MM.1S (cell line): Measurements from ENCODE around the gene DIP2C.
"Not testable (repeated sequence)": the region's sequence is repeated elsewhere in the genome, so short reads cannot be mapped to it uniquely, and the experiment has no call there.

Experiments
- DNase-seq: peaks from one replicate; pipeline ENCODE4 v3.0.0-alpha.2; 2015
- H2AFZ ChIP-seq: fragments of 300-600 bp; sonication (generic); 2 replicates; pipeline ENCODE4 v1.6.0; 2016; ENCODE audit warnings: antibody characterized with exemption, low read length
- H3F3A ChIP-seq: fragments of 300-600 bp; sonication (generic); 2 replicates; pipeline ENCODE4 v1.6.1; 2016; ENCODE audit warnings: mild to moderate bottlenecking, antibody characterized with exemption, low read length, moderate library complexity, mixed read lengths; ENCODE audit not compliant: insufficient read depth
- H3K27ac ChIP-seq: fragments of 300-600 bp; sonication (generic); 2 replicates; pipeline ENCODE4 v1.5.1; 2016; ENCODE audit warnings: mild to moderate bottlenecking, low read length
- H3K27me3 ChIP-seq: fragments of 300-600 bp; sonication (generic); replicated peaks from 2 replicates; pipeline ENCODE4 v1.6.0; 2016; ENCODE audit warnings: low read length; ENCODE audit not compliant: insufficient read depth
- H3K36me3 ChIP-seq: fragments of 300-600 bp; sonication (generic); replicated peaks from 2 replicates; pipeline ENCODE4 v1.6.1; 2016; ENCODE audit warnings: mild to moderate bottlenecking, low read length, mixed read lengths; ENCODE audit not compliant: insufficient read depth
- H3K4me1 ChIP-seq: fragments of 300-600 bp; sonication (generic); 2 replicates; pipeline ENCODE4 v1.6.1; 2016; ENCODE audit warnings: low read length, mixed read lengths
- H3K4me2 ChIP-seq: fragments of 300-600 bp; sonication (generic); 2 replicates; pipeline ENCODE4 v1.6.0; 2016; ENCODE audit warnings: low read depth, low read length
- H3K4me3 ChIP-seq: fragments of 300-600 bp; sonication (generic); 2 replicates; pipeline ENCODE4 v1.5.1; 2016; ENCODE audit warnings: low read length, mixed read lengths
- H3K79me2 ChIP-seq: fragments of 300-600 bp; sonication (generic); 2 replicates; pipeline ENCODE4 v1.6.1; 2016; ENCODE audit warnings: mixed run types, low read length, mixed read lengths
- H3K9ac ChIP-seq: fragments of 300-600 bp; sonication (generic); 2 replicates; pipeline ENCODE4 v1.6.1; 2016; ENCODE audit warnings: low read length, mixed read lengths
- H3K9me2 ChIP-seq: fragments of 300-600 bp; sonication (generic); replicated peaks from 2 replicates; pipeline ENCODE4 v1.6.1; 2016; ENCODE audit warnings: mild to moderate bottlenecking, low read length, mixed read lengths; ENCODE audit not compliant: insufficient read depth
- H3K9me3 ChIP-seq: fragments of 300-600 bp; sonication (generic); replicated peaks from 2 replicates; pipeline ENCODE4 v1.6.1; 2016; ENCODE audit warnings: mild to moderate bottlenecking, low read length, mixed read lengths; ENCODE audit not compliant: insufficient read depth
- H4K20me1 ChIP-seq: fragments of 300-600 bp; sonication (generic); 2 replicates; pipeline ENCODE4 v1.6.1; 2016; ENCODE audit warnings: mild to moderate bottlenecking, low read length, moderate library complexity, mixed read lengths; ENCODE audit not compliant: insufficient read depth
- CTCF ChIP-seq: fragments of 300-600 bp; sonication (generic); IDR thresholded peaks from 2 replicates; pipeline ENCODE4 v1.5.1; 2016; ENCODE audit warnings: antibody characterized with exemption, low read length, mixed read lengths
- EZH2 ChIP-seq: fragments of 300-600 bp; sonication (generic); optimal IDR thresholded peaks from 2 replicates; pipeline ENCODE3; 2017; ENCODE audit warnings: low read depth, mild to moderate bottlenecking, antibody characterized with exemption, low read length, mixed read lengths
- EZH2phosphoT487 ChIP-seq: fragments of 300-600 bp; sonication (generic); IDR thresholded peaks from 2 replicates; pipeline ENCODE4 v1.6.1; 2018; ENCODE audit warnings: antibody characterized with exemption, low read length

Gene DIP2C

DNA sequence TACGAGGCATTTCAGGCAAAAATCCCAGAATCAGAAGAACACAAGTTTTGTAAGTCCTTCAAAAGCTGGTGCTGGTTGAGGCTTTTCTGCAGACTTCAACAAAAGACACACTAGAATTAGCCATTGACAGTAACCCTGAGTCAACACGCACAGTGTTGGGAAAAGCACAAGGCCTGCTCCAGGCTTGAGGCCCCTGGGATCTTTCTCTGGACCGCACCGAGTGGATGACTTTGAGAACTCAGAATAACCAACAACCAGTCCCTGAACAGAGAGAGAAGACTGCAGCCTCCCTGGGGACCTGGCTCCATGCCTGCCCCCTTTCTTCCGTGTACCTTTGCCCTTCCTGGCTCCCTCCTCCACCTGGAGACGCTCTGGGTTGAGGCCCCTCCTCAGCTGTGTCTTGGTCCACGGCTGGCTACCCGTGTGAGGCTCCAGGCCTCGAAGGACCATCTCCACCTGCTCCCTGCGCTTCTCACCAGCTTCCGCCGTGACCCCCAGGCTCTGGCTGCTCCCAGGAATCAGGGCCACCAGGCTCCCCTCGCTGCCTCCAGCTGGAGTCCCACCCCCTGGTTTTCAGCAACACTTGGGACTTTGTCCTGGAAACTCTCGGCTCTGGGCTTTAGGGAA is 28.4 kb downstream of the DIP2C start:
- H3K4me3 ChIP-seq = no peak overlapping the region
- no peaks in the 10 kb centered on the region for H4K20me1 ChIP-seq
- H3F3A ChIP-seq = peaks cover 24% of the 10 kb centered on the region
- H3K27me3 ChIP-seq = no peaks in the 10 kb centered on the region
- no peak for TF ChIP-seq EZH2
- no peak for TF ChIP-seq EZH2phosphoT487
- no peaks in the 10 kb centered on the region for H3K9me3 ChIP-seq
- no peak overlapping the region for H2AFZ ChIP-seq
- DNase-seq = no peak
- H3K36me3 ChIP-seq = no peaks in the 10 kb centered on the region
- H3K79me2 ChIP-seq = no peaks in the 10 kb centered on the region
- peaks cover 24% of the 10 kb centered on the region for H3K4me1 ChIP-seq
- peak overlapping the region; percentile 45; the same call in 1 of the 2 replicates for H3K4me2 ChIP-seq
- no peaks in the 10 kb centered on the region for H3K9me2 ChIP-seq
- peak overlapping the region; percentile 64 for H3K9ac ChIP-seq
- peak overlapping the region; percentile 95 for H3K27ac ChIP-seq

DNA sequence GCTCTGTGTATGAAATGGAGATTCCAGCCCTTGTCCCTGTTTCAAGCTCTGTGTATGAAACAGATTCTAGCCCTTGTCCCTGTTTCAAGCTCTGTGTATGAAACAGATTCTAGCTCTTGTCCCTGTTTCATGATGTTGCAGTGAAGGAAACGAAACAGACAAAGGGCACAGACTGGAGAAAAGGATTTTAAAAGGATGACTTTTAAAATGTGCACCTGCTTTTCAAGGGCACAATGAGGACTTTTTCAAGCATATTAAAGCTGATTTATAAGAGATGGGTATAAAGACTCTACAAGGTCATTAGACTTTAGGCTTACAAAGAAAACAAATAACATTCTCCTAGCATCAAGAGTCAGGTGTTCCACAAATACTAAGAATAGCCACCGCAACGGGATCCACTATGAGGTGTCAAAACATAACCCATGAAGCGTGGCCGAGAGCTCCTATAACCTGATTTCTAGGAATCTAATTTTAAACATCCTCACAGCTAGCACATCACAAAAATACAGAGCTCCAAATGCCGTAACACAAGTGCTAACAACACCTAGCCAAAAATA is 29.0 kb downstream of the DIP2C start:
- no peaks in the 10 kb centered on the region for H3K27me3 ChIP-seq
- H3F3A ChIP-seq = peaks cover 24% of the 10 kb centered on the region
- no peak overlapping the region for H2AFZ ChIP-seq
- no peak for TF ChIP-seq CTCF
- TF ChIP-seq EZH2phosphoT487 = no peak
- TF ChIP-seq EZH2 = no peak
- H3K4me1 ChIP-seq = peaks cover 24% of the 10 kb centered on the region
- no peaks in the 10 kb centered on the region for H4K20me1 ChIP-seq
- H3K4me2 ChIP-seq = peak overlapping the region; percentile 45
- H3K27ac ChIP-seq = peak overlapping the region; percentile 95
- peak; percentile 37 for DNase-seq
- H3K9me2 ChIP-seq = no peaks in the 10 kb centered on the region
- H3K4me3 ChIP-seq = no peak overlapping the region
- peak overlapping the region; percentile 64 for H3K9ac ChIP-seq
- no peaks in the 10 kb centered on the region for H3K79me2 ChIP-seq
- no peaks in the 10 kb centered on the region for H3K9me3 ChIP-seq
- H3K36me3 ChIP-seq = no peaks in the 10 kb centered on the region

GRCh38 chr10:659688-660141 is 29.8 kb downstream of the DIP2C start:
- Histone ChIP-seq H2AFZ (peak overlapping the region; percentile 62), H3K4me1 (peaks cover 24% of the 10 kb centered on the region), H3K27me3 (no peaks in the 10 kb centered on the region), H3K27ac (peak overlapping the region; percentile 95), H3K9me3 (no peaks in the 10 kb centered on the region), H3K4me3 (peak overlapping the region; percentile 29), H3F3A (peaks cover 24% of the 10 kb centered on the region), H4K20me1 (no peaks in the 10 kb centered on the region), H3K9me2 (no peaks in the 10 kb centered on the region), H3K36me3 (no peaks in the 10 kb centered on the region), H3K79me2 (no peaks in the 10 kb centered on the region), H3K4me2 (peak overlapping the region; percentile 65), H3K9ac (peak overlapping the region; percentile 68)
- TF ChIP-seq EZH2 (no peak), CTCF (no peak), EZH2phosphoT487 (no peak)
- peak; percentile 47 for DNase-seq

DNA sequence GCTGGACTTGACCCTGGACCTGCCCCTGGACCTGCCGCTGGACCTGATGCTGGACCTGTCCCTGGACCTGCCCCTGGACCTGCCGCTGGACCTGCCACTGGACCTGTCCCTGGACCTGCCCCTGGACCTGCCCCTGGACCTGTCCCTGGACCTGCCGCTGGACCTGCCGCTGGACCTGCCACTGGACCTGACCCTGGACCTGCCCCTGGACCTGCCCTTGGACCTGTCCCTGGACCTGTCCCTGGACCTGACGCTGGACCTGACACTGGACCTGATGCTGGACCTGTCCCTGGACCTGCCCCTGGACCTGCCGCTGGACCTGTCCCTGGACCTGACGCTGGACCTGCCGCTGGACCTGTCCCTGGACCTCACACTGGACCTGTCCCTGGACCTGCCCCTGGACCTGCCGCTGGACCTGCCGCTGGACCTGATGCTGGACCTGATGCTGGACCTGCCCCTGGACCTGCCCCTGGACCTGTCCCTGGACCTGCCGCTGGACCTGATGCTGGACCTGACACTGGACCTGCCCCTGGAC is 31.6 kb downstream of the DIP2C start:
- not testable (repeated sequence) for H3K79me2 ChIP-seq, H3K9me3 ChIP-seq, H3K27ac ChIP-seq, H3K9me2 ChIP-seq, DNase-seq, H3K4me2 ChIP-seq, H3K27me3 ChIP-seq, H3K4me3 ChIP-seq, H4K20me1 ChIP-seq, H3K9ac ChIP-seq, H3K36me3 ChIP-seq, H2AFZ ChIP-seq
- Histone ChIP-seq H3K4me1 (peaks cover 24% of the 10 kb centered on the region), H3F3A (peaks cover 24% of the 10 kb centered on the region)
